NCI-H510A (cell line): ENCODE results near the gene CYTIP.

ENCODE experiments used
- DNase-seq: peaks from one replicate; lab custom pipeline; 2025; lab: John Stamatoyannopoulos, UW

Gene CYTIP

DNA sequence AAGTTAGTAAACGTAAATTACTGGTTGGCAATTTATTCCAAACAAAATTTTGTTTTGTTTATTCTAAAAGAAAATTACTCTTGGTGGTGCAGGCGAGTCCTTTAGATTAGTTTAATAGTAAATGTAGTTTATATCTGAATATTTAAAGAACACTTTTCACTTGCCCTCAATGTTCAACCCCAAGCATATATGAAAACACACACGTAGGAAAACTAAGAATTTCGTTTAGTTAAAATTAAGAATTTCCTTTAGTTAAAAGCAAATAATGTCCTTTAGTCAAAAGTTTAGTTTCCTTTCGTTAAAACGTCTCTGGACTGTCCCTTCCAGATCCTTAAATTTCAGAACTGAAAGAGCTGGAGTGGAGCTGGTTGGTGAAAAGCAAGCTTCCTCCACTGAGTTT is 19.1 kb upstream of the CYTIP start:
- DNase-seq = no peak

GRCh38 chr2:157460897-157461296 is 17.0 kb upstream of the CYTIP start:
- DNase-seq = no peak

GRCh38 chr2:157460384-157460837 is 16.5 kb upstream of the CYTIP start:
- DNase-seq = no peak

- no peak for DNase-seq
Observed at GRCh38 chr2:157459486-157459885, 15.6 kb upstream of the CYTIP start.

DNA sequence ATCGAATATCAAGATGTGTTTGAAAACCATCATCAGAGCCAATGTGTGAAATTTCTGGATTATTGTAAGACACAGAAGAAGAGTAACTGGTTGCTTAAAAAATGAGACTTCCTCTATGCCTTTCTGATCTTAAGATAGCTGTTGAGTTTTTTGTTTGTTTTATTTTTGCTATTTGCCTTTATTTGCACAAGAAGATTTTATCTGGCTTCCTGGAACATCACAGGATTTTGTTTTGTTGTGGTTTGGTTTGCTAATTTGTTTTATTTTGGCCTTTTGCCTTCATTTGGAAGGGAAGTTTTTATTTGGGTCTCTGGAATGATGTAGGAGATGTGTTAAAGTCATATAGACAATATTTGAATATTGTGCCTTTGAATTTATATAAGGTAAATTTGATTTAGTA is 3.9 kb upstream of the CYTIP start:
- DNase-seq = no peak

- no peak for DNase-seq
Observed at GRCh38 chr2:157447031-157447430, 3.1 kb upstream of the CYTIP start.

- DNase-seq = no peak
Observed at GRCh38 chr2:157444641-157445040, 752 bp upstream of the CYTIP start.

DNA sequence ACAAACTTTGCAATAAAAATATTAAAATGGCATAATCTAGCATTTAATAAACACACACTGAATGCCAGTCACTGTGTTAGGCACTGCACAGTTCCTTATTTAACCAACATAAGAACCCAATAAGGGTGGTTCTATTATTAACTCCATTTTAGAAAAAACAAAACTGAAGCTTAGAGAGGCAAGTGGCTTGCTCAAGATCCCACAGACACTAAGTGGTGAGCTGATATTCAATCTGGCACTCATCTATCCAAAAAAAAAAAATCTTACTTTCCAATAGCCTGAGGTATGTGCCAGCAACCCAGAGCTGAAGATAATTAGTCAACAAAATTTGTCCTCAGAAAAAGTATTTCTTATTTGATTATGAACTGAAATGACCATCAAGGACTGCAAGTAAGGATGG is 799 bp downstream of the CYTIP start:
- DNase-seq = no peak

GRCh38 chr2:157442636-157443035 is 1.3 kb downstream of the CYTIP start:
- DNase-seq = no peak

DNA sequence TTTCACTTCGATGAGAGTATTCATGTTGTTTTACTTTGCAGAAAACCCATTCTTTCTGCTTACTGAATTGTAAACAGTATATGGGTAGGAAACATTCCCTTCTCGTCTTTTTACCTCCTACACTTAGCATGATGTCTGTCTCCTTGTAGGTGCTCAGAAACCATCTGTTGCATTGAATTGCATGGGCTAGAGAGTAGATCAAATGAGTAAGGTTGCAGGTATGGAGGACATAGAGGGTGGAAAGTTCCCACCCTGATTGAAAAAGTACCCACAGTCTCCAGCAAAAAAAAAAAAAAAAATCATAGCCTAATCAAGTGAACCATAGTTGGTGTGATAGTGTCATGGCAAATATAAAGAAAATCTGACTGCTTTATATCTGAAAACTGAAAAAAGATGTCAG is 1.7 kb downstream of the CYTIP start:
- DNase-seq = no peak

DNA sequence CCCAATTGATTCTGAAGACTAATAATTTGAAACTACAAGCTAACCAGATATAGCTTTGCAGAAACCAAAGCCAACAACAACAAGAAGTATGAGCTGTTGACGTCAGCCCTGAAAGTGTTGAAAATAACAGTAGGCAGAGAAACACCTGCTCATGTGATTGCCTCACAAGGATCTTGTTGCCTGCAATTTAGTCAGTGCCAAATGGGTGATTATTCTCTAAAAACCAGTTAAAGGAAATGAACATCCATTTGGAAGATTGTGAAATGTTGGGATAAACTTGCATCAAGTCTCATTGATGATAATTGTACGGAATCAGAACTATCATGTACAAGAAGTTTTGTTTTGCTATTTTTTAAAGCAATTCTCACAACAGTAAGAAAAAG is 2.8 kb downstream of the CYTIP start:
- no peak for DNase-seq

GRCh38 chr2:157440404-157441071 is 3.4 kb downstream of the CYTIP start:
- DNase-seq = no peak

GRCh38 chr2:157439824-157440186 is 4.1 kb downstream of the CYTIP start:
- no peak for DNase-seq

- no peak for DNase-seq
Observed at GRCh38 chr2:157438863-157439823, 4.7 kb downstream of the CYTIP start.

DNA sequence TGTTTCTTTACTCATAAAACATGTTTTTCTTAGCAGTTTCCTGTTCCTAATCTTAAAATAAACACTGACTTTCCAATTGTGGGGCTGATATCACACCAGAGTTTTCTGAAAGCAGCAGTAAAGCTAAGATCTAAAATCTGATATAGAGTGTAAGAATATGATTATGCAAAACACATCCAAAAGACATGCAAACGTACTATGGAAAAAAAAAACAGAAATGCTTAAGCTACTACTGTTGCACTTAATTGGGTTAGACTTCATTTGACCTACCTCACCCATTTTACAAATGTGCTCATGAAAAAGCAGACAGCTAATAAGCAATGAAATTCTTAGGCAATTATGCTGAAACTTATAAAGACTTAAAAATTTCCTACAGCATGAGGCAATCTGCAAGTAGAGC is 10.5 kb downstream of the CYTIP start:
- DNase-seq = no peak

- DNase-seq = no peak
Observed at GRCh38 chr2:157432475-157433106, 11.3 kb downstream of the CYTIP start.

DNA sequence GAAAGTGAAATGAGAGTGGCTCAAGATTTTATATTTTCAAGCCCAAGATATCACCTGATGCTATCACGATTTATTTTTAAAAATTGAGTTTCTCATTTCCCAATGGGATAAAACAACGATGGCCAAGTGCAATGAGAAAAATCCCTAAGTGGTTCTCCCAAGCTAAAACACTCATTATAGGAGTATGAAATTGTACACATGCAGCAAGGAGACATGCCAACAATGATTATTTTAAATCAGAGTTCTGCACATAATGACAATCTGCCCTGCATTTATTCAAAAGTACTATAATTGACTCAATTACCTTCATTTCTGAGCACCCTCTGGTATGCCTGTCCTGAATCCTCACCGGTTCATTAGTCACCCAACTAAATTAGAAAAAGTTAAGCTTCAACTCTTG is 12.7 kb downstream of the CYTIP start:
- no peak for DNase-seq

DNA sequence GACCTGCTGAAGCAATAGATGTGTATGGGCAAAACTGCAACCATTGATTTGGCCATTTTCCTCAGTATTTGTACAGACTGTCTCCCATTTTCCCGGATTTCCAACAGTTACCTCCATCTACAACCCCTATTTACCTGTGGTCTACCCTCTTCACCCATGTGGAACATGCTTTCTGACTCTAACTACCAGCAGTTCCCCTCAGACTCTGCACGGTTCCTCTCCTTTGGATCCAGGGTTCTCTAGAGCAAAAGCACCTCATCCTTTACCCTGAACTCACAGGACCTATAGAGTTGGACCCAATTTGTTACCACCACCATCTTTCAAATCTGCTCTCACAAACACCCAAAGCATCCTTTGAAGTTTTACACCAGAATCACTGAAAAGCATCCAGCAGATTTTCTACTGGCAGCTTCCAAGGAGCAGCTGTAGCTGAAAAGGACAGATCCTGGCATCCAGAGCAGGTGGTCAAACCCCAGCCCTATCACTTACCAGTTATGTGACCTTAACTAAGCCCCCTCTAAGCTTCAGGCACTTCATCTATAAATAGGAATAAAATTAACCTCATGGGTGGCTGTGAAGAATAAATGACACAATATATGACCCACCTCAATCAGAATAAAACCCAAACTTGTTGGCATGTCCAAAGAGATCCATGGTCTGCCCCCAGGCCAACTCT is 15.3 kb downstream of the CYTIP start:
- DNase-seq = no peak

DNA sequence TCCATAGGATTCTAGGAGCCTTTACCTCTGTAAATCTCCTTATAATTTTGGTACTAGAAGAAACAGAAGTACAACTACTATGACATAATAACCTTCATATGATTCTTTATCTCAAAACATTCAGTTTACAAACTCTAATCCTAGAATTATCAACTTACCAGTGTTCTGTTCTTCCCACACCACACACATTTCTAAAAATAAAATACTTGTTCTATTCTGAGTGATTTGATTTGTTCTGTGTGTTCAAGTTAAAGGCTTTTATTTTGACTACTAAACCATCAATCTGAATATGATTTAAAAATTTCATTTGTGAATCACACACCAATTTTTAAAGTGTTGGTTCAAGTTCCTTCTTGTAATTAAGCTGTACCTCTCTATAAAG is 16.0 kb downstream of the CYTIP start:
- DNase-seq = no peak

- no peak for DNase-seq
Observed at GRCh38 chr2:157427003-157427921, 16.6 kb downstream of the CYTIP start.

DNA sequence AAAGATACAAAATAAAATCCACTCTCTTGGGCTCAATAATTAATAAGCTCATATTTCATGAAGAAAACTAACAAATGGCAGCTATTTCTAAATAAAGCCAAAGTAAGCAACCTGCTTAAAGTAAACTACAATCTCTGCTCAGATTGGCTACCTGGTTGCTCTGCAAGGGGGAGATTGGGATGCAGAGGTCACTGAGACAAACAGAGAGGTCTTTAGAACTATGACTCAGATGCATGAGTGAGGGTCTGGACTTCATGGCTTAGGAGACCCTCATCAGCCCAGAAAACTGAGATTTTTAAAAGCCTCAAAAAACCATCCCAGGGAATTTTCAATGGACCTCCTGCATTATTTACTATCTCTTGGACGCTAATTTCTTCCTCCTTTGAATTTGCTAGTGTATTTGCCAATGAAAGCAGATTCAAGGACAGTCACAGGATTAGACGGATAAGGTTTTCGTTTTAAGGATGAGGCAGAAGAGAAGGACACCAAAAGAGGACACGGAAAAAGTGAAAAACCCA is 17.4 kb downstream of the CYTIP start:
- no peak for DNase-seq
